WTC11 (cell line): ENCODE data around the gene COG5. TPM values are rescaled to one million over a fixed set of nuclear protein-coding genes. Genes with fewer than 3 reads are reported as not detected.

Source experiments
- ATAC-seq: fragments of 200-7000 bp; cut with Tn5 transposase; 2 replicates; pipeline ENCODE4 v1.10.0; 2021; ENCODE audit warnings: mild to moderate bottlenecking, moderate library complexity
- CTCF ChIA-PET: fragments of 300-600 bp; sonication (Branson Sonifier 250); formaldehyde crosslinking; loops from one replicate; lab custom pipeline; 2021; ENCODE audit warnings: antibody characterized with exemption; lab: Charles Lee
- POLR2A ChIA-PET: fragments of 350-600 bp; sonication (Branson Sonifier 250); formaldehyde crosslinking; loops from one replicate; lab custom pipeline; 2021; ENCODE audit warnings: antibody characterized with exemption; lab: Charles Lee
- DNase-seq: peaks from one replicate; pipeline ENCODE4 v3.0.0; 2021; ENCODE audit warnings: low spot score
- H3K27ac Mint-ChIP-seq: 2 replicates; pipeline ENCODE4 v1.8.0; 2021; ENCODE audit warnings: mixed read lengths
- H3K27me3 Mint-ChIP-seq: 2 replicates; pipeline ENCODE4 v1.8.0; 2021; ENCODE audit warnings: low read depth, mild to moderate bottlenecking, moderate library complexity, mixed read lengths
- H3K36me3 Mint-ChIP-seq: 2 replicates; pipeline ENCODE4 v1.8.0; 2021; ENCODE audit warnings: mixed read lengths
- H3K4me1 Mint-ChIP-seq: 2 replicates; pipeline ENCODE4 v1.8.0; 2022; ENCODE audit warnings: mixed read lengths
- H3K4me3 Mint-ChIP-seq: 2 replicates; pipeline ENCODE4 v1.8.0; 2021; ENCODE audit warnings: mild to moderate bottlenecking, moderate library complexity, mixed read lengths
- H3K9me3 Mint-ChIP-seq: 2 replicates; pipeline ENCODE4 v1.8.0; 2021; ENCODE audit warnings: mixed read lengths
- E2F5 ChIP-seq: sonication (generic); formaldehyde crosslinking; IDR thresholded peaks from 2 replicates; pipeline ENCODE4 v1.8.1; 2022; ENCODE audit warnings: mild to moderate bottlenecking, moderate library complexity, missing genetic modification reagents
- ELF4 ChIP-seq: sonication (generic); formaldehyde crosslinking; IDR thresholded peaks from 2 replicates; pipeline ENCODE4 v1.8.1; 2022; ENCODE audit warnings: low read depth, mild to moderate bottlenecking, moderate library complexity, missing genetic modification reagents
- GABPB1 ChIP-seq: sonication (generic); formaldehyde crosslinking; IDR thresholded peaks from 2 replicates; pipeline ENCODE4 v1.8.1; 2023; ENCODE audit warnings: mild to moderate bottlenecking, missing genetic modification reagents
- MYBL2 ChIP-seq: sonication (generic); formaldehyde crosslinking; IDR thresholded peaks from 2 replicates; pipeline ENCODE4 v1.8.1; 2023; ENCODE audit warnings: mild to moderate bottlenecking, moderate library complexity, missing genetic modification reagents
- OVOL2 ChIP-seq: fragments of 250-450 bp; sonication (Bioruptor Pico); IDR thresholded peaks from 2 replicates; pipeline ENCODE4 v1.9.0; 2021; ENCODE audit warnings: mild to moderate bottlenecking, borderline replicate concordance
- PRRX2 ChIP-seq: fragments of 250-450 bp; sonication (Bioruptor Pico); IDR thresholded peaks from 2 replicates; pipeline ENCODE4 v1.8.0; 2021; ENCODE audit warnings: mild to moderate bottlenecking
- SOX15 ChIP-seq: fragments of 250-450 bp; sonication (Bioruptor Pico); IDR thresholded peaks from 2 replicates; pipeline ENCODE4 v1.9.0; 2021; ENCODE audit warnings: mild to moderate bottlenecking
- USF2 ChIP-seq: sonication (generic); formaldehyde crosslinking; IDR thresholded peaks from 2 replicates; pipeline ENCODE4 v1.8.1; 2023; ENCODE audit warnings: mild to moderate bottlenecking, missing genetic modification reagents, moderate library complexity
- ZNF121 ChIP-seq: sonication (generic); formaldehyde crosslinking; IDR thresholded peaks from 2 replicates; pipeline ENCODE4 v1.8.0; 2023; ENCODE audit warnings: missing genetic modification reagents
- ZNF232 ChIP-seq: sonication (generic); formaldehyde crosslinking; IDR thresholded peaks from 2 replicates; pipeline ENCODE4 v1.8.0; 2022; ENCODE audit warnings: mild to moderate bottlenecking, missing genetic modification reagents
- ZNF512 ChIP-seq: sonication (generic); formaldehyde crosslinking; IDR thresholded peaks from 2 replicates; pipeline ENCODE4 v1.8.1; 2022; ENCODE audit warnings: missing genetic modification reagents, borderline replicate concordance
- ZNF671 ChIP-seq: fragments of 250-450 bp; sonication (Bioruptor Pico); IDR thresholded peaks from 2 replicates; pipeline ENCODE4 v1.8.0; 2021; ENCODE audit warnings: mild to moderate bottlenecking
- total RNA-seq: library from RNA; stranded (reverse); gene quantifications from 3 replicates; pipeline ENCODE4 v1.2.3, GENCODE V29; 2021
- TF ChIP-seq, protein P1 (sequence below): sonication (generic); formaldehyde crosslinking; IDR thresholded peaks from 2 replicates; pipeline ENCODE4 v1.8.0; 2022; ENCODE audit warnings: mild to moderate bottlenecking, missing genetic modification reagents
- TF ChIP-seq, protein P2 (sequence below): sonication (generic); formaldehyde crosslinking; IDR thresholded peaks from 2 replicates; pipeline ENCODE4 v1.8.1; 2023; ENCODE audit warnings: mild to moderate bottlenecking, missing genetic modification reagents, borderline replicate concordance
- TF ChIP-seq, protein P3 (sequence below): sonication (generic); formaldehyde crosslinking; IDR thresholded peaks from 2 replicates; pipeline ENCODE4 v1.8.1; 2022; ENCODE audit warnings: low read depth, missing genetic modification reagents, borderline replicate concordance

The COG5 gene
- total RNA-seq, 1 experiment from 2014 or later = 23.8 TPM

- Mint-ChIP-seq H3K36me3 (no peaks in the 10 kb centered on the region), H3K9me3 (no peaks in the 10 kb centered on the region), H3K27ac (no peak overlapping the region), H3K27me3 (no peaks in the 10 kb centered on the region), H3K4me3 (no peak overlapping the region), H3K4me1 (no peaks in the 10 kb centered on the region)
- ChIA-PET CTCF (no interaction called here), POLR2A (no interaction called here)
- no peak for ATAC-seq
- TF ChIP-seq ELF4 = no peak
- no peak for TF ChIP-seq OVOL2 (CRISPR knock-in tag)
- TF ChIP-seq E2F5 = no peak
- no peak for TF ChIP-seq ZNF232 (CRISPR knock-in tag)
- no peak for TF ChIP-seq GABPB1
- no peak for TF ChIP-seq ZNF121 (CRISPR knock-in tag)
- TF ChIP-seq ZNF671 (CRISPR knock-in tag) = no peak
- DNase-seq = no peak
These were observed 77.7 kb downstream of the COG5 start for GRCh38 chr7:107486041-107486440.

GRCh38 chr7:107482571-107482970 lies 81.1 kb downstream of the COG5 start:
- Mint-ChIP-seq H3K4me3 (no peak overlapping the region), H3K4me1 (no peaks in the 10 kb centered on the region)
- CTCF ChIA-PET = no interaction called here

More at GRCh38 chr7:107482571-107482970, 81.1 kb downstream of the COG5 start:
- no peak for TF ChIP-seq ZNF512 (CRISPR knock-in tag)
- no peak for TF ChIP-seq SOX15
- TF ChIP-seq MYBL2 (CRISPR knock-in tag) = no peak
- no peak for TF ChIP-seq USF2
- TF ChIP-seq, protein P1, sequence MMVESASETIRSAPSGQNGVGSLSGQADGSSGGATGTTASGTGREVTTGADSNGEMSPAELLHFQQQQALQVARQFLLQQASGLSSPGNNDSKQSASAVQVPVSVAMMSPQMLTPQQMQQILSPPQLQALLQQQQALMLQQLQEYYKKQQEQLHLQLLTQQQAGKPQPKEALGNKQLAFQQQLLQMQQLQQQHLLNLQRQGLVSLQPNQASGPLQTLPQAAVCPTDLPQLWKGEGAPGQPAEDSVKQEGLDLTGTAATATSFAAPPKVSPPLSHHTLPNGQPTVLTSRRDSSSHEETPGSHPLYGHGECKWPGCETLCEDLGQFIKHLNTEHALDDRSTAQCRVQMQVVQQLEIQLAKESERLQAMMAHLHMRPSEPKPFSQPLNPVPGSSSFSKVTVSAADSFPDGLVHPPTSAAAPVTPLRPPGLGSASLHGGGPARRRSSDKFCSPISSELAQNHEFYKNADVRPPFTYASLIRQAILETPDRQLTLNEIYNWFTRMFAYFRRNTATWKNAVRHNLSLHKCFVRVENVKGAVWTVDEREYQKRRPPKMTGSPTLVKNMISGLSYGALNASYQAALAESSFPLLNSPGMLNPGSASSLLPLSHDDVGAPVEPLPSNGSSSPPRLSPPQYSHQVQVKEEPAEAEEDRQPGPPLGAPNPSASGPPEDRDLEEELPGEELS = no peak
- no peak for TF ChIP-seq PRRX2 (CRISPR knock-in tag)
- TF ChIP-seq E2F5 = no peak
- TF ChIP-seq, protein P2, sequence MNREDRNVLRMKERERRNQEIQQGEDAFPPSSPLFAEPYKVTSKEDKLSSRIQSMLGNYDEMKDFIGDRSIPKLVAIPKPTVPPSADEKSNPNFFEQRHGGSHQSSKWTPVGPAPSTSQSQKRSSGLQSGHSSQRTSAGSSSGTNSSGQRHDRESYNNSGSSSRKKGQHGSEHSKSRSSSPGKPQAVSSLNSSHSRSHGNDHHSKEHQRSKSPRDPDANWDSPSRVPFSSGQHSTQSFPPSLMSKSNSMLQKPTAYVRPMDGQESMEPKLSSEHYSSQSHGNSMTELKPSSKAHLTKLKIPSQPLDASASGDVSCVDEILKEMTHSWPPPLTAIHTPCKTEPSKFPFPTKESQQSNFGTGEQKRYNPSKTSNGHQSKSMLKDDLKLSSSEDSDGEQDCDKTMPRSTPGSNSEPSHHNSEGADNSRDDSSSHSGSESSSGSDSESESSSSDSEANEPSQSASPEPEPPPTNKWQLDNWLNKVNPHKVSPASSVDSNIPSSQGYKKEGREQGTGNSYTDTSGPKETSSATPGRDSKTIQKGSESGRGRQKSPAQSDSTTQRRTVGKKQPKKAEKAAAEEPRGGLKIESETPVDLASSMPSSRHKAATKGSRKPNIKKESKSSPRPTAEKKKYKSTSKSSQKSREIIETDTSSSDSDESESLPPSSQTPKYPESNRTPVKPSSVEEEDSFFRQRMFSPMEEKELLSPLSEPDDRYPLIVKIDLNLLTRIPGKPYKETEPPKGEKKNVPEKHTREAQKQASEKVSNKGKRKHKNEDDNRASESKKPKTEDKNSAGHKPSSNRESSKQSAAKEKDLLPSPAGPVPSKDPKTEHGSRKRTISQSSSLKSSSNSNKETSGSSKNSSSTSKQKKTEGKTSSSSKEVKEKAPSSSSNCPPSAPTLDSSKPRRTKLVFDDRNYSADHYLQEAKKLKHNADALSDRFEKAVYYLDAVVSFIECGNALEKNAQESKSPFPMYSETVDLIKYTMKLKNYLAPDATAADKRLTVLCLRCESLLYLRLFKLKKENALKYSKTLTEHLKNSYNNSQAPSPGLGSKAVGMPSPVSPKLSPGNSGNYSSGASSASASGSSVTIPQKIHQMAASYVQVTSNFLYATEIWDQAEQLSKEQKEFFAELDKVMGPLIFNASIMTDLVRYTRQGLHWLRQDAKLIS (CRISPR knock-in tag) = no peak
- TF ChIP-seq, protein P3, sequence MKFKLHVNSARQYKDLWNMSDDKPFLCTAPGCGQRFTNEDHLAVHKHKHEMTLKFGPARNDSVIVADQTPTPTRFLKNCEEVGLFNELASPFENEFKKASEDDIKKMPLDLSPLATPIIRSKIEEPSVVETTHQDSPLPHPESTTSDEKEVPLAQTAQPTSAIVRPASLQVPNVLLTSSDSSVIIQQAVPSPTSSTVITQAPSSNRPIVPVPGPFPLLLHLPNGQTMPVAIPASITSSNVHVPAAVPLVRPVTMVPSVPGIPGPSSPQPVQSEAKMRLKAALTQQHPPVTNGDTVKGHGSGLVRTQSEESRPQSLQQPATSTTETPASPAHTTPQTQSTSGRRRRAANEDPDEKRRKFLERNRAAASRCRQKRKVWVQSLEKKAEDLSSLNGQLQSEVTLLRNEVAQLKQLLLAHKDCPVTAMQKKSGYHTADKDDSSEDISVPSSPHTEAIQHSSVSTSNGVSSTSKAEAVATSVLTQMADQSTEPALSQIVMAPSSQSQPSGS (CRISPR knock-in tag) = no peak
- POLR2A ChIA-PET = no interaction called here
- Mint-ChIP-seq H3K9me3 (no peaks in the 10 kb centered on the region), H3K36me3 (no peaks in the 10 kb centered on the region), H3K27ac (no peak overlapping the region), H3K27me3 (no peaks in the 10 kb centered on the region)
- DNase-seq = no peak
- no peak for ATAC-seq
